Panc1 (cell line): ENCODE results near the gene MGST2.

Experiments
- POLR2AphosphoS5 ChIP-seq: IDR thresholded peaks from 2 replicates; pipeline ENCODE4 v1.6.1; 2012; ENCODE audit warnings: mild to moderate bottlenecking, low read depth, low read length, moderate library complexity
- SIN3A ChIP-seq: IDR thresholded peaks from 2 replicates; pipeline ENCODE4 v1.6.1; 2012; ENCODE audit warnings: low read depth, mild to moderate bottlenecking, low read length, moderate library complexity, borderline replicate concordance; ENCODE audit not compliant: insufficient read depth
- TF ChIP-seq, protein P1 (sequence below): fragments of 450-650 bp; IDR thresholded peaks from 2 replicates; pipeline ENCODE4 v1.5.1; 2017; ENCODE audit warnings: mild to moderate bottlenecking
- TF ChIP-seq, protein P2 (sequence below), 2 experiments: IDR thresholded peaks; 2 replicates each; pipeline ENCODE4 v1.6.1; 2011 to 2012; ENCODE audit warnings: low read depth in 2 of 2, control low read depth in 1 of 2, low read length in 1 of 2, mild to moderate bottlenecking in 1 of 2, moderate library complexity in 1 of 2; ENCODE audit not compliant: insufficient read depth in 1 of 2

- TF ChIP-seq, protein P1, sequence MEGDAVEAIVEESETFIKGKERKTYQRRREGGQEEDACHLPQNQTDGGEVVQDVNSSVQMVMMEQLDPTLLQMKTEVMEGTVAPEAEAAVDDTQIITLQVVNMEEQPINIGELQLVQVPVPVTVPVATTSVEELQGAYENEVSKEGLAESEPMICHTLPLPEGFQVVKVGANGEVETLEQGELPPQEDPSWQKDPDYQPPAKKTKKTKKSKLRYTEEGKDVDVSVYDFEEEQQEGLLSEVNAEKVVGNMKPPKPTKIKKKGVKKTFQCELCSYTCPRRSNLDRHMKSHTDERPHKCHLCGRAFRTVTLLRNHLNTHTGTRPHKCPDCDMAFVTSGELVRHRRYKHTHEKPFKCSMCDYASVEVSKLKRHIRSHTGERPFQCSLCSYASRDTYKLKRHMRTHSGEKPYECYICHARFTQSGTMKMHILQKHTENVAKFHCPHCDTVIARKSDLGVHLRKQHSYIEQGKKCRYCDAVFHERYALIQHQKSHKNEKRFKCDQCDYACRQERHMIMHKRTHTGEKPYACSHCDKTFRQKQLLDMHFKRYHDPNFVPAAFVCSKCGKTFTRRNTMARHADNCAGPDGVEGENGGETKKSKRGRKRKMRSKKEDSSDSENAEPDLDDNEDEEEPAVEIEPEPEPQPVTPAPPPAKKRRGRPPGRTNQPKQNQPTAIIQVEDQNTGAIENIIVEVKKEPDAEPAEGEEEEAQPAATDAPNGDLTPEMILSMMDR, result no peak
- no peak for TF ChIP-seq POLR2AphosphoS5
- TF ChIP-seq, protein P2, sequence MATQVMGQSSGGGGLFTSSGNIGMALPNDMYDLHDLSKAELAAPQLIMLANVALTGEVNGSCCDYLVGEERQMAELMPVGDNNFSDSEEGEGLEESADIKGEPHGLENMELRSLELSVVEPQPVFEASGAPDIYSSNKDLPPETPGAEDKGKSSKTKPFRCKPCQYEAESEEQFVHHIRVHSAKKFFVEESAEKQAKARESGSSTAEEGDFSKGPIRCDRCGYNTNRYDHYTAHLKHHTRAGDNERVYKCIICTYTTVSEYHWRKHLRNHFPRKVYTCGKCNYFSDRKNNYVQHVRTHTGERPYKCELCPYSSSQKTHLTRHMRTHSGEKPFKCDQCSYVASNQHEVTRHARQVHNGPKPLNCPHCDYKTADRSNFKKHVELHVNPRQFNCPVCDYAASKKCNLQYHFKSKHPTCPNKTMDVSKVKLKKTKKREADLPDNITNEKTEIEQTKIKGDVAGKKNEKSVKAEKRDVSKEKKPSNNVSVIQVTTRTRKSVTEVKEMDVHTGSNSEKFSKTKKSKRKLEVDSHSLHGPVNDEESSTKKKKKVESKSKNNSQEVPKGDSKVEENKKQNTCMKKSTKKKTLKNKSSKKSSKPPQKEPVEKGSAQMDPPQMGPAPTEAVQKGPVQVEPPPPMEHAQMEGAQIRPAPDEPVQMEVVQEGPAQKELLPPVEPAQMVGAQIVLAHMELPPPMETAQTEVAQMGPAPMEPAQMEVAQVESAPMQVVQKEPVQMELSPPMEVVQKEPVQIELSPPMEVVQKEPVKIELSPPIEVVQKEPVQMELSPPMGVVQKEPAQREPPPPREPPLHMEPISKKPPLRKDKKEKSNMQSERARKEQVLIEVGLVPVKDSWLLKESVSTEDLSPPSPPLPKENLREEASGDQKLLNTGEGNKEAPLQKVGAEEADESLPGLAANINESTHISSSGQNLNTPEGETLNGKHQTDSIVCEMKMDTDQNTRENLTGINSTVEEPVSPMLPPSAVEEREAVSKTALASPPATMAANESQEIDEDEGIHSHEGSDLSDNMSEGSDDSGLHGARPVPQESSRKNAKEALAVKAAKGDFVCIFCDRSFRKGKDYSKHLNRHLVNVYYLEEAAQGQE (IDR thresholded peaks at IDR 0.05; ENCODE audit: insufficient read depth in 1 of 2, low read depth in 2 of 2, low read length in 1 of 2), result no peak
- TF ChIP-seq SIN3A, result no peak
These were observed 23.6 kb downstream of the MGST2 start for GRCh38 chr4:139689093-139689722.
